Stimulated activated naive CD4-positive, alpha-beta T cell treated with Interleukin-2 at 50 U/mL for 16 hours (primary cell): ENCODE measurements around the gene KIF3B.
"Not testable (repeated sequence)": the region's sequence is repeated elsewhere in the genome, so short reads cannot be mapped to it uniquely, and the experiment has no call there.

Experiments used
- DNase-seq: peaks from one replicate; lab custom pipeline; 2025; lab: John Stamatoyannopoulos, UW

The KIF3B gene

DNA sequence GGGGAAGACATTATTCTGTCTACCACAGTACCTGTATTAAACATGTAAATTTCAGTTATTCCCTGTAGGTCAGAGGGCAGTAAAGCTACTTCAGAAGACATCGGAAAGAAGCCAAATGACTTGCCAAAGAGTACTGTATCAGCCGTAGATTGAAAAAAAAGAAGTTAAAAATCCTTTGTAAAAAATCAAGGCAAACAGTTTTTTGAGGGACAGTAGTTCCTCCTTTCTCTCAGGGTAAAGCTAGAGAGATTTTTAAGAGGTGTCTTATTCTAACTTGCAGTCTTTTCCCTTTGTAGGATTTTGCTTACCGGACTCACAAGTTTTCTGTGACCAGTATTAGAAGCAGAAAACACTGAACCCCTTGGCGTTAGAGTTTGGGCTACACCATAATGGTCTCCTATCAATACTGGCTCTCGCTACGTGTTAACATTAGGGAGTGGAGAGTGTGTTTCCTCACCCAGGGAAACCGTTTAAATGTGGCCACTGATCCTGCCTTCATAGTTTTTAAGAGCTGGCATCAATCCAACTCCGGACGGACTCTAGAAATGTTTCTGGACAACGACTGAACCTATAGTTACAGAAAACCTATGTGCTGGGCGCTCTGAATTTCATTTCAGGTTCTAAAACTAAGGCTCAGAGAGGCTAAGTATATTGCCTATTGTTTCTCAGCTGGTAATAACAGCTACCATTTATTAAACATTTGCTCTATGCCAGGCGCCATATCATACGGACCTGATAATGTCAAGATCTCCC lies 79.3 kb downstream of the KIF3B start:
- no peak for DNase-seq

DNA sequence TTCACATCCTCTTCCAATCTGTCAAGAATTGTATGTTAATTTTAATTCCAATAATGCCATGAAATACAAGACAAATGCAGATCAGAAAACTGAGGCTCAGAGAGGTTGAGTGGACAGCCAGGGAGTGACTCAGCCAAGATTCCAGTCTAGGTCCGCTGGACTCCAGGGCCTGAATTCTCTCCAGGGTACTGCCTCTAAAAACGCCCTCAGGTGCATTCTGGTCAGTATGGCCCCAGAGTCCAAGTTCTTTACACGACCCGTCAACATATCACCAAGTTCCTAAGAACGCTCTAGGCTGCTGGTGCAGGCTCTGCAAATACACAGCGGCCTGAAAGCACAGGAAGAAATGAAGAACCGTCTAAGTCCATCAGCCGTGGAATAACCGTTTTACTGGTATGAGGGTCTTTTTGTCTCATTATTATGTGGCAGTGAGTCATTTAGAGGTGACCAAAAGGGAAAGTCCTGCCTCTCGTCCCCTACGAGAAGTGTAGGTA lies 80.0 kb downstream of the KIF3B start:
- DNase-seq: no peak

DNA sequence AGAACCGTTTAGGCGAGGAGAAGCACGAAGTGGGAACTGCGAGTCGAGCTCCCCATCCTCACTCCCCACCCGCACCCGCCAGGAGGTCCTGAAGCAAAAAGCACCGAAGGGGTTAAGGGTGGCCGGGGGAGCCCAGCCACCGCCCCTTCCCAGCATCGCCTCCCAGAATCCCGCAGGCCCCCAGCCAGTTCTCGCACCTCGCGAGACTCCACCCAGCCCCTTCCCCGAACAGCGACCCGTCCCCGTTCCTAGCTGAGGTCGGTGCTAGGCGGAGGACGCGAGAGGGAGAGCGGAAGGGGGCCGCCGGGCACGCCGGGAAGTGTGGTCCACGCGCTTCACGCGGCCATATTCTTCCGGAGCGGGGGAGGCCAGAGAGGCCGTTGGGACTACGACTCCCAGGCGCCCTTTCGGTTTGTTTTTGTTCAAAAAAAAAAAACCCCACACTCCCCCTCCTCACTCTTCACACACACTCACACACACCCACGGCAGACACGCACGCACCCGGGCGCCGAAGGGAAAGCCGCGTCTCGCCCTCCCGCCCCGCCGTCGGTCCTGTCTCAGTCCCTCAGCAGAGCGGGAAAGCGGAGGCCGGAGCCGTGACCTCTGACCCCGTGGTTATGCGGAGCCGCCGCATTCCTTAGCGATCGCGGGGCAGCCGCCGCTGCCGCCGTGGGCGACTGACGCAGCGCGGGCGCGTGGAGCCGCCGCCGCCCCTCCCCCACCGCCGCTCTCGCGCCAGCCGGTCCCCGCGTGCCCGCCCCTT lies 80.6 kb downstream of the KIF3B start, which contains the start of gene ASXL1:
Gene ASXL1, plus strand, starts transcription at position 463 of the 763 bp plus-strand sequence. CDS start 445 bp downstream, outside the sequence.
- peak; percentile 95 for DNase-seq

DNA sequence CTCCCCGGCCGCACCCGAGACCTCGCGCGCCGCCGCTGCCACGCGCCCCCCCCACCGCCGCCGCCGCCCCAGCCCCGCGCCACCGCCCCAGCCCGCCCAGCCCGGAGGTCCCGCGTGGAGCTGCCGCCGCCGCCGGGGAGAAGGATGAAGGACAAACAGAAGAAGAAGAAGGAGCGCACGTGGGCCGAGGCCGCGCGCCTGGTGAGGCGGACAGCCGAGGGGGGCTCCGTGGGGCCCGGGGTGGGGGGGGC lies 81.1 kb downstream of the KIF3B start:
- no peak for DNase-seq

DNA sequence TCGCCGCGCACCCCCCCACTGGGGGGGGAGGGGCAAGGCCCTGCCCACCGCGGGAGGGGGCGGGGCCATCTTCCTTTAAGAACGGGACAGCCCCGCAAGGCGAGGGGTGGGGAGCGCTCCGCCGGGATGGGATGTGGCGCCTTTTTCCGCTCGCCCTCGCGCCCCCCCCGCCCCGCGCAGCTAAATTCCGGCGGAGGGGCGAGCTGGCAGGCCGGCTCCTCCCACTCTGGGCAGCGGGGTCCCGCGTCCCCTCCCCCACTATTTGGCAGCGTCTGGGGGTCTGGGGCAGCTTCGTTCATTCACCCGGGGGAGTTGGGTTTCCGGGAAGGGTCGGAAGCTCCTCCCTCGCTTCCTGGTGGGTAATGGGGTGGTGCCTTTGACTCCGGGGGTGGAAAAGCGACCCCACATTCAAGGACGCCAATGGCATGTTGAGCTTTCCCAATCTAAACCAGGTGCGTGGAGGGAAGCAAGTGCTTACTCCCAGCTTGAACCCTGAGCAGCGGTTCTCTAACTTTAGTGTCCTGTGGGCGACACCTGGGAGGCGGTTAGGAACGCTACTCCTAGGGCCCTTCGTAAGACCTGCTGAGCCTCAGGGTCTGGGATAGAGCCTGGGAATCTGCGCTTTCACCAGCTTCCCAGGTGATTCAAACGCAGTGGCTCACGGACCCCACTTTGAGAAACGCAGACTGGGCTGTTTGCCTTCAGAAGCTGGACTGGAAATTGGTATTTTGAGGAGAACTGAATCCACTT lies 81.6 kb downstream of the KIF3B start:
- peak; percentile 70 for DNase-seq

GRCh38 chr20:32359633-32360332 lies 82.3 kb downstream of the KIF3B start:
- DNase-seq: no peak

GRCh38 chr20:32360333-32360634 lies 82.8 kb downstream of the KIF3B start:
- no peak for DNase-seq

GRCh38 chr20:32362901-32363364 lies 85.5 kb downstream of the KIF3B start:
- no peak for DNase-seq

GRCh38 chr20:32363492-32363891 lies 86.0 kb downstream of the KIF3B start:
- no peak for DNase-seq

DNA sequence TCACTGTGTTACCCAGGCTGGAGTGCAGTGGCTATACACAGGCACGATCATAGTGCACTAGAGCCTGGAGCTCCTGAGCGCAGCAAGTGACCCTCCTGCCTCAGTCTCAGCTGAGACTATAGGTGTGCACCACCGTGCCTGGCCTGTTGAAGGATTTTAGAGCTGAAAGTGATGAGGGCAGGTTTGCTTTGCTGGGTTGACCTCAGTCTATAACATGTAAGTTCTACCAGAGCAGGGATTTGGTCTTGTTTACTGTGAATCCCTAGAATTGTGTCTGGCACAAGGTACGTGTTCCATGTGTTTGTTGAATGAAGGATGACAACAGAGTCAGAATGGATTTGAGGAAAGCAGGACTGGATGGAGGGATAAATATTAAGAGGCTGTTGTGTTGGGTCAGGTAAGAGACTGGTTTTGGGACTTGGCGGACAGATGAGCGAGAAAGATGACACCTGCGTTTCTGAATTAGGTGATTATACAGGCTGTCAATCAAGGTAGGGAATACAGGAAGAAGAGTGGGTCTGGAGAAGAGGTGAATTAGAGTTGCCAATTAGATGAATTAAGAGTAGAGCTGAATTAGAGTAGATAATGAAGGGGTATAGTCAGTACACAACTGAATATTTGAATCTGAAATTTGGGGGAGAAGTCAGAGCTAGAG lies 87.2 kb downstream of the KIF3B start:
- DNase-seq: no peak

GRCh38 chr20:32365564-32365963 lies 88.1 kb downstream of the KIF3B start:
- DNase-seq: no peak

DNA sequence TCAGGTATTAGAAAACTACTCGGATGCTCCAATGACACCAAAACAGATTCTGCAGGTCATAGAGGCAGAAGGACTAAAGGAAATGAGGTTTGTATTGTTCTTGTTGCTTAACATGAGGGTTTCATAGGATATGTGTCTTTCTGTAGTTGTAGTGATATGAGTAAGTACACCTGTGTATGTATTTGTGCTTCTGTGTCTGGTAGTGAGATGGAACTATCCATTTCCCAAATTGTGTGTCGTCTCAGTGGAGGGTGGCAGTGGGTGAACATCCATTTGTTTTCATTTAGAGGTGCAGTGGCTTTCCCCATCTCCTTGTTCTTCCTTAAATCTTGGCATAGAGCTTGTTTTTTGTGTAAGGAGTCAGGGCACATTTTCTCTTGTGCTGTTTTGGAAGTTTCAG lies 88.9 kb downstream of the KIF3B start:
- DNase-seq: no peak

DNA sequence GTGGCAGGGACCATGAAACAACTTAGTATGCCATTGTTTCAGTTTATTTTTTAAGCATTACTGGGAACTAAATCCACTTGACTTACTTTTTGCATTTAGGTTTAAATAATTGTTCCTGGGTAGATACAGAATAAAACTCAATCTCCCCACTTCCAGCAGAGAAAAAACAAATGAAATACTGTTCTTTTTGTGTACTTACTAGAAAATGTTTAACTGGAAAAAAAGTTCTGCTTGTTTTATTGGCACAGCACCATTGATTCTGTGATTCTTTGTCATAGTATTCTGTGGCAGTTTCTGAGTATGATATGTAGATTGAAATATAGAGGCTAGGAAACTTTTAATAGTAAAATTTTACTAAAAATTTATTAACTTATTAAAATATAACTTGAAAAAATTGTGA lies 90.9 kb downstream of the KIF3B start:
- no peak for DNase-seq

GRCh38 chr20:32368925-32369324 lies 91.5 kb downstream of the KIF3B start:
- no peak for DNase-seq

DNA sequence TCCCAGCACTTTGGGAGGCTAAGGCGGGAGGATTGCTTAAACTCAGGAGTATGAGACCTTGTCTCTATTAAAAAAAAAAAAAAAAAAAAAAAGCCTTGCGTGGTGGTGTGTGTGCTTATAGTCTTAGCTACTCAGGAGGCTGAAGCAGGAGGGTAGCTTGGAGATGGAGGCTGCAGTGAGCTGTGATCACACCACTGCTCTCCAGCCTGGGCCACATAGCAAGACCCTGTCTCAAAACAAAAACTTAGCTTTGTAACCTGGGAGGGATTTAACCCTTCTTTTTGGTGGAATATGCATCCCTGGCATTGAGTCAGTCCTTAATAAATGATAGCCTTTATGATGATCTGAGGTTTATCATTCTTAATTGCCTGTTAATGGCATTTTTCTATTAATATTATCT lies 93.4 kb downstream of the KIF3B start:
- no peak for DNase-seq

GRCh38 chr20:32378461-32378860 lies 101.0 kb downstream of the KIF3B start:
- no peak for DNase-seq

- not testable (repeated sequence) for DNase-seq
Measured at GRCh38 chr20:32380037-32380436, 102.6 kb downstream of the KIF3B start.

GRCh38 chr20:32380745-32381144 lies 103.3 kb downstream of the KIF3B start:
- no peak for DNase-seq

GRCh38 chr20:32382102-32382950 lies 104.9 kb downstream of the KIF3B start:
- no peak for DNase-seq

GRCh38 chr20:32383441-32383840 lies 106.0 kb downstream of the KIF3B start:
- DNase-seq: not testable (repeated sequence)
